ENCODE data around the gene IMMP2L. TPM values are rescaled to one million over a fixed set of nuclear protein-coding genes. Genes with fewer than 3 reads are reported as not detected.

The IMMP2L gene
- total and polyA plus RNA-seq, 2 of the 8 experiments (the other 6 are each of a cell fraction or from before 2014, with no cell fraction given) = 2.3 to 10.1 TPM

DNA sequence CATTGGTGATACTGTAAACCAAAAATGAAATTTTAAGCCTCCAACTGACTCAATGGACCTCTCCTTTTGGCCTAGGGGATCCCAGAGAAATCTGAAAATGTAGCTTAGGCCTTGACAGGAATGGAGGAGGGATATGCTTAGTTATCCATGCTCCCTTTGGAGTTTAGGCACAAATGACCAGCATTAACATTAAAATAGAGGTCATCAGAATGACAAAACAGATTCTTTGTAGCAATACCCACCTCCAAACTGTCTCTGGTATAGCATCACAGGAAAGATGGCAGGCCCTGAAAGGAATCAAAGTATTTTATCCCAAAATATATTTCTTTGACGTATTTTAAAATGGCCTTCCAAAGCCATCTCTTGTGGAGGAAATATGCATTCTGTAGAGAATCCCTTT is 510.5 kb downstream of the IMMP2L start (continued):
- TF ChIP-seq POU5F1 (IDR thresholded peaks at IDR 0.05; ENCODE audit: low read depth, low read length) (peak; percentile 95), SIN3A (conservative IDR thresholded peaks at IDR 0.05 in 1 of 2, IDR thresholded peaks at IDR 0.05 in 1 of 2; ENCODE audit: low read depth in 1 of 2, low read length in 2 of 2) (no peak)

All from H1 (cell line).